Endothelial cell (in vitro differentiated cells): ENCODE data around the gene SLC22A14. TPM values are rescaled to one million over a fixed set of nuclear protein-coding genes. Genes with fewer than 3 reads are reported as not detected.
"Not testable (repeated sequence)": the region's sequence is repeated elsewhere in the genome, so short reads cannot be mapped to it uniquely, and the experiment has no call there.

Experiments
- DNase-seq: peaks from one replicate; pipeline ENCODE4 v3.0.0; 2021; ENCODE audit warnings: low spot score
- H3K27ac Mint-ChIP-seq: one replicate; pipeline ENCODE4 v1.8.0; 2021; ENCODE audit warnings: mixed read lengths, inconsistent platforms; ENCODE audit not compliant: unreplicated experiment
- H3K27me3 Mint-ChIP-seq: one replicate; pipeline ENCODE4 v1.8.0; 2021; ENCODE audit warnings: mild to moderate bottlenecking, moderate library complexity, mixed read lengths, inconsistent platforms; ENCODE audit not compliant: unreplicated experiment
- H3K36me3 Mint-ChIP-seq: one replicate; pipeline ENCODE4 v1.8.0; 2021; ENCODE audit warnings: mild to moderate bottlenecking, low read depth, mixed read lengths, inconsistent platforms; ENCODE audit not compliant: unreplicated experiment
- H3K4me1 Mint-ChIP-seq: one replicate; pipeline ENCODE4 v1.8.0; 2021; ENCODE audit warnings: mild to moderate bottlenecking, mixed read lengths, inconsistent platforms; ENCODE audit not compliant: unreplicated experiment
- H3K4me3 Mint-ChIP-seq: one replicate; pipeline ENCODE4 v1.8.0; 2021; ENCODE audit warnings: mild to moderate bottlenecking, mixed read lengths, inconsistent platforms; ENCODE audit not compliant: unreplicated experiment
- H3K9me3 Mint-ChIP-seq: one replicate; pipeline ENCODE4 v1.8.0; 2021; ENCODE audit warnings: mixed read lengths, inconsistent platforms; ENCODE audit not compliant: unreplicated experiment
- total RNA-seq: library from RNA; stranded (reverse); fragmentation: NEBNext Ultra II Directional; extraction: Animal tissue kit (Norgen Biotek cat#: 25700); gene quantifications from one replicate; pipeline ENCODE4 v1.2.1, GENCODE V29; 2021; ENCODE audit not compliant: unreplicated experiment
- TF ChIP-seq, protein P1 (sequence below): fragments of 200-600 bp; sonication (generic); IDR thresholded peaks from one replicate; pipeline ENCODE4 v1.5.0; 2021; ENCODE audit warnings: antibody characterized with exemption; ENCODE audit not compliant: unreplicated experiment

The SLC22A14 gene
- total RNA-seq, 1 donor from 2014 or later = 0.36 TPM

DNA sequence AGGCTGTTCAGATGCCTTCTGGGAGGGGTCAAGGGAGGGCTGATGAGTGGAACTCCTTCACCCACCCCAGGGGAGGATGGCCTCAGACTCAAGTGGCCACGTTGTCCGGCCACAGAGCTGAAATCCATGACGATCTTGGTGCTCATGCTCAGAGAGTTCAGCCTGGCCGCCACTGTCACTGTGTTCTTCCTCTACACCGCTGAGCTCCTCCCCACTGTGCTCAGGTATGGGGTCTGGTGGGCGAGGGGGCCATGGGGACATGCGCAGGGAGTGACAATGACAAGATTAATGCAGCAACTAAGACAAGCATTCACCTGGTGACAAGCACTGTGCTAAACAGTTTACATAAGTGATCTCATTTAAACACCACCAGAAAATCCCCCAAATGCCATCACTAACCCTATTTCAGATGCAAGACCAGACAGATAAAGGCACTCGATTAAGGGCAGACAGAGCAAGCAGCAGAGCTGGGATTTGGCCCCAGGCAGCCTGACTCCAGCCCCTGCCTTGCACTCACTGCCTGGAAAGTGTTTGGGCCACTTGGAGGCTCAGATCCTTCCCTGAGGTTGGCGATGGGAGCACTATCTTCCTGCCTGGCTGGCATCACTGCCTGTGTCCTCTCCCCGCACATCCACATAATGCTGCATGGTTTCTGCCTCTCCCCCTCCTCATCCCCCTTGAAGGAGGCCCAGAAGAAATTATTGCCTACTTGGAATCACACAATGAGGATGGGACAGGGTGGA, 33.6 kb downstream of the SLC22A14 start:
- H3K4me3 Mint-ChIP-seq = no peak overlapping the region
- TF ChIP-seq, protein P1, sequence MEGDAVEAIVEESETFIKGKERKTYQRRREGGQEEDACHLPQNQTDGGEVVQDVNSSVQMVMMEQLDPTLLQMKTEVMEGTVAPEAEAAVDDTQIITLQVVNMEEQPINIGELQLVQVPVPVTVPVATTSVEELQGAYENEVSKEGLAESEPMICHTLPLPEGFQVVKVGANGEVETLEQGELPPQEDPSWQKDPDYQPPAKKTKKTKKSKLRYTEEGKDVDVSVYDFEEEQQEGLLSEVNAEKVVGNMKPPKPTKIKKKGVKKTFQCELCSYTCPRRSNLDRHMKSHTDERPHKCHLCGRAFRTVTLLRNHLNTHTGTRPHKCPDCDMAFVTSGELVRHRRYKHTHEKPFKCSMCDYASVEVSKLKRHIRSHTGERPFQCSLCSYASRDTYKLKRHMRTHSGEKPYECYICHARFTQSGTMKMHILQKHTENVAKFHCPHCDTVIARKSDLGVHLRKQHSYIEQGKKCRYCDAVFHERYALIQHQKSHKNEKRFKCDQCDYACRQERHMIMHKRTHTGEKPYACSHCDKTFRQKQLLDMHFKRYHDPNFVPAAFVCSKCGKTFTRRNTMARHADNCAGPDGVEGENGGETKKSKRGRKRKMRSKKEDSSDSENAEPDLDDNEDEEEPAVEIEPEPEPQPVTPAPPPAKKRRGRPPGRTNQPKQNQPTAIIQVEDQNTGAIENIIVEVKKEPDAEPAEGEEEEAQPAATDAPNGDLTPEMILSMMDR = no peak
- peaks cover 5% of the 10 kb centered on the region for H3K27me3 Mint-ChIP-seq
- peaks cover 26% of the 10 kb centered on the region for H3K4me1 Mint-ChIP-seq
- no peak for DNase-seq
- H3K9me3 Mint-ChIP-seq = no peaks in the 10 kb centered on the region
- no peak overlapping the region for H3K27ac Mint-ChIP-seq
- peaks cover 4% of the 10 kb centered on the region for H3K36me3 Mint-ChIP-seq

DNA sequence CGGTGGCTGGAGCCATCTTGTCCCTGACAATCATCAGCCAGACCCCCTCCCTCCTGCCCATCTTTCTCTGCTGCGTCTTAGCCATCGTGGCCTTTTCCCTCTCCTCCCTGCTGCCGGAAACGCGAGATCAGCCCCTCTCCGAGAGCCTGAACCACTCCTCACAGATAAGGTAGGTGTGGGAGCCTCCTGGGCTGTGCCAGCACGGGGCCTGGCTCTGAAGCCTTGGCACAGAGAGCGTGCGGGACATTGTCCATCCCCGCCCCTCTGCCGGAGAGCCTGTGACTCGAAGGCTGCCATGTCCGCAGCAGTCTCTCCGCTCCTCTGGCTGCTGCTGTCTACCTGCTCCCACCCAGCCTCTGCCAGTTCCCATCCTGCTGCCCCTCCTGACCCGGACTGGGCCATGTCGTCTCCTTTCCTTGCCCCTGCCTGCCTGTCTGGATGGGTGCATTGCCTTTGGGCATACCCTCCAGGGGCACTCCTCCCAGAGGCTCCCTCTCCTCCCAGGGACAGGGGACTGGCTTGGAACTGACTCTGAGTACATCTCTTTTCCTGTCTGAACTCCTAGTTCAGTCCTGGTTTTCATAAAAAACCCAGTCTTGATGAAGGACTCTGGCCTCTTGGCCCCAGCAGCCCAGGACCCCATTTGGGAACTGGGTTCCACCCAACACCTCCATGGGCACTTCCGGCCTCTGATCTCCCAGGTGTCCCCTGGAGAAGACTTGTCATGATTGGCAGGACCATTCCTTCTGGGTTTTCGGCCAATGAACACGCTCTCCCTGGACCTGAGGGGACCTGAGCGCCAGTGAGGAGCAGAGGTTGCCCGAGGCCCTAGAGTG, 34.5 kb downstream of the SLC22A14 start:
- Mint-ChIP-seq H3K27me3 (peaks cover 5% of the 10 kb centered on the region), H3K9me3 (no peaks in the 10 kb centered on the region), H3K27ac (no peak overlapping the region), H3K4me3 (no peak overlapping the region), H3K36me3 (peaks cover 4% of the 10 kb centered on the region), H3K4me1 (peaks cover 26% of the 10 kb centered on the region)
- TF ChIP-seq, protein P1 = no peak
- DNase-seq = no peak

DNA sequence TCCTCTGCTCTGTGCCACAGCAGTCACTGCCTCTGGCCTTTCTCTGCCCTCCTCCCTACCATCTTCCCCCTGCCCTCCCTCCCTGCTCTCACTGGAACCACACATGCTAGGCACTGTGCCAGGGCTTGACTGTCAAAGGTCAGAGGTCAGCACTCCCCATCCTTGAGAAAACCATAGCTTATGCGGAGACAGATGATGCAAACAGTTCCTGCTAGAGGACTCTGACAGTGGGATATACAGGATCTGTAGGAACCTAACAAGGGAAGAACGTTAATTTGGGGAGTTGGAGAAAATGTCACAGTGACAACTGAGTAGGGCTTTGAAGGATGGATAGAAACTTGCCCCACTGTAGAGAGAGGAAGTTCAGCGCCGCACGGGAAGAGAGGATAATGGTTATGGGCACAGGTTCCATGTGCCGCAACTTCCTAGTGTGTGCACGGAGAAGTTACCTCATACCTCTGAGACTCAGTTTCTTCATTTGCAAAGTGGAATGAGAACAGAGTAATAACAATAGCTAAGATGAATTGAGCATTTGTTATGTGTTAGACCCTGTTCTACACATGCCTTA, 35.2 kb downstream of the SLC22A14 start:
- TF ChIP-seq, protein P1 = no peak
- DNase-seq = no peak
- Mint-ChIP-seq H3K27me3 (peaks cover 5% of the 10 kb centered on the region), H3K4me3 (no peak overlapping the region), H3K4me1 (peaks cover 21% of the 10 kb centered on the region), H3K9me3 (no peaks in the 10 kb centered on the region), H3K27ac (no peak overlapping the region), H3K36me3 (peaks cover under 1% of the 10 kb centered on the region)

DNA sequence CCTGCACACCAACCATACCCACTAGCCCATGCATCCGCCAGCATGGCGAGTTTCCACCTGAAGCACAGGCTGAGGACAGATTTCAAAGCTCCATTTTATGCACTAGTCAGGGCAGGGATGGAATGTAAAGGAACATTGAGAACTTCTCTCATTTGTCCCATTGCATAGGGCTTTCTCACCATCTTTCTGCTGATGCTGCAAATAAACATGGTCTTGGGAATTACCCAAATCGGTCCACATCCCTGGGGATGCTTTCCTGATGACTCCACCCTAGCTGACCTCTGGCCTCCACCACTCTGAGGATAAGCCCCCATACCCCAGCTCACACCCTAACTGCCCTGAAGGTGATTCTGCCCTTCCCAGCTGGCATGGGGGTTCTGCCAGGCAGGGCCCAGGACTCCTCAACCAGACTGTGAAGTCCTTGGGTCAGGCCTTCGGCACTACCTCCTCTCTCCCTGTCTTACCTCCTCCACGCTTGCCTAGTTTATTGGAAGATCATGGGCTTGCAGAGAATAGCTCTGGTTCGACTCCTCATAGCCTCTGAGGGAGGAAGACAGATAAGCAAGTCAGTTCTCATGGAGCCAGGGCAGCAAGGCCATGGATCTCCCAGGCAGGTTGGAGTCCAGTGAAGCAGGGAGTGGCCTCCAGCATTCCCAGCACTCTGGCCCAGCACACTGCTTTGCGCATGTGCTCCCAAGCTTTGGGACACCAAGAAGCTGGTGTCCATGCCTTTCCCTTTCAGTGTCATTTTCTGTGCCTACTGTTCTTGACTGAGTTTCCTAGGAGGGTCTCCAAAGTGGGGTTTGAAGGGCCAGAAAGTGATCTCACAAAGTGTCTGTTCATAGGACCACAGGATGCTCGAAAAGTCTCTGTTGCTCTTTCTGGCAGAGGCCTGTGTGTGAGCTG, 36.9 kb downstream of the SLC22A14 start:
- TF ChIP-seq, protein P1 = no peak
- no peak for DNase-seq
- Mint-ChIP-seq H3K4me1 (peaks cover 10% of the 10 kb centered on the region), H3K27ac (no peak overlapping the region), H3K36me3 (no peaks in the 10 kb centered on the region), H3K27me3 (peaks cover 2% of the 10 kb centered on the region), H3K4me3 (no peak overlapping the region), H3K9me3 (no peaks in the 10 kb centered on the region)

DNA sequence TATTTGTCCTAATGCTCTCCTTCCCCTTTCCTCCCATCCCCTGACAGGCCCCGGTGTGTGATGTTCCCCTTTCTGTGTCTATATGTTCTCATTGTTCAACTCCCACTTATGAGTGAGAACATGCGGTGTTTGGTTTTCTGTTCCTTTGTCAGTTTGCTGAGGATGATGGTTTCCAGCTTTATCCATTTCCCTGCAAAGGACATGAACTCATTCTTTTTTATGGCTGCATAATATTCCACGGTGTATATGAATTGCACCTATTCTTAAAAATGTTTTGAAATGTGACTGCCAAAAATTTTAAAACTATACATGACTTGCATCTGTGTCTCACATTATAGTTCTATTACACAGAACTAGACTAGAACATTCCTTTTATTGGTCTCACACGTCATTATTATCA, 38.5 kb downstream of the SLC22A14 start:
- H3K27me3 Mint-ChIP-seq, H3K27ac Mint-ChIP-seq, H3K4me3 Mint-ChIP-seq, H3K4me1 Mint-ChIP-seq, H3K9me3 Mint-ChIP-seq, DNase-seq, H3K36me3 Mint-ChIP-seq: not testable (repeated sequence)
